GM04503 (cell line): ENCODE data around the gene SORL1.
A peak's percentile ranks its signal among the peaks of the same experiment; 100 is the strongest.

Experiments
- DNase-seq: peaks from one replicate; pipeline ENCODE4 v3.0.0-alpha.2; 2012; ENCODE audit warnings: low read depth

Gene SORL1

GRCh38 chr11:121657146-121657545 lies 205.0 kb downstream of the SORL1 start:
- no peak for DNase-seq

GRCh38 chr11:121659811-121660210 lies 207.7 kb downstream of the SORL1 start:
- no peak for DNase-seq

GRCh38 chr11:121661880-121662486 lies 209.9 kb downstream of the SORL1 start:
- peak; percentile 72 for DNase-seq

GRCh38 chr11:121664144-121664543 lies 212.0 kb downstream of the SORL1 start:
- no peak for DNase-seq

GRCh38 chr11:121665206-121665838 lies 213.2 kb downstream of the SORL1 start:
- no peak for DNase-seq

GRCh38 chr11:121667836-121668235 lies 215.7 kb downstream of the SORL1 start:
- DNase-seq = no peak

GRCh38 chr11:121669422-121669821 lies 217.3 kb downstream of the SORL1 start:
- DNase-seq = no peak

GRCh38 chr11:121670266-121670665 lies 218.2 kb downstream of the SORL1 start:
- no peak for DNase-seq

- DNase-seq = no peak
These were observed 218.7 kb downstream of the SORL1 start for GRCh38 chr11:121670805-121671282.

GRCh38 chr11:121671283-121672168 lies 219.4 kb downstream of the SORL1 start:
- no peak for DNase-seq

- no peak for DNase-seq
These were observed 220.7 kb downstream of the SORL1 start for GRCh38 chr11:121672630-121673487.

- no peak for DNase-seq
These were observed 229.6 kb downstream of the SORL1 start for GRCh38 chr11:121681550-121682268.
